ENCODE measurements around the gene SH3GLB2. TPM values are rescaled to one million over a fixed set of nuclear protein-coding genes. Genes with fewer than 3 reads are reported as not detected.

The SH3GLB2 gene
- total and polyA plus RNA-seq, 10 of the 15 experiments (the other 5 are each of a cell fraction or from before 2014, with no cell fraction given): 0.21 to 61.3 (median 30.8) TPM

DNA sequence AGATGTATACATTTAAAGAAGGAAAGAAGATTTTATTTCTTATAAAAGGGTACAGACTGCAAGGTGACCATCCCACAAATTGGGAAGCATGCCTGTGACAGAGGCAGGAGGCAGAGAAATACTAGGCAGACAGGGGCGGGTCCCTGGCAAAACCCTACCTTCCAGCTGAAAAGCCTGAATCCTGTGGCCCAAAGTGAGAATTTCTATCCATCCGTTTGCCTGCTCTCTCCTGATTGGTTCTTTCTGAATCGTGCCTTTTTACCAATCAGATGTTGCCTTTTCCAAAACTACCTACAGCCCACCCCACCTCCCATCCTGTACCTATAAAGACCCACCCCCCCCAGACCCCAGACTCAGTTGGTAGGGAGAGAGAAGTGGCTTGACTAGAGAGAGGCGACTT, 3.4 kb upstream of the SH3GLB2 start:
- no peak for TF ChIP-seq EGR1 (IDR thresholded peaks at IDR 0.05; ENCODE audit: borderline replicate concordance in 1 of 2, low read depth in 2 of 2, low read length in 2 of 2)
- TF ChIP-seq ZNF622 (IDR thresholded peaks at IDR 0.05): no peak
- no peak for TF ChIP-seq SREBF1 (IDR thresholded peaks at IDR 0.05; ENCODE audit: low read length)
- no peak for TF ChIP-seq MYC (IDR thresholded peaks at IDR 0.05; ENCODE audit: insufficient read depth, insufficient read length, insufficient replicate concordance, low read length, severe bottlenecking)
- no peak for TF ChIP-seq CHD4 (IDR thresholded peaks at IDR 0.05)
- no peak for TF ChIP-seq NFYB (IDR thresholded peaks at IDR 0.05; ENCODE audit: insufficient read depth, low read depth, low read length)
- TF ChIP-seq HDAC6 (IDR thresholded peaks at IDR 0.05; ENCODE audit: unreplicated experiment): no peak
- no peak for TF ChIP-seq ZNF24 (IDR thresholded peaks at IDR 0.05)
- TF ChIP-seq ZZZ3 (IDR thresholded peaks at IDR 0.05; ENCODE audit: control insufficient read depth, insufficient read length, low read depth): no peak
- no peak for TF ChIP-seq KAT2A (conservative IDR thresholded peaks at IDR 0.05; ENCODE audit: control insufficient read depth, low read depth, low read length)
- TF ChIP-seq PBX3 (IDR thresholded peaks at IDR 0.05; ENCODE audit: insufficient replicate concordance, low read depth, low read length): no peak
- no peak for TF ChIP-seq NFXL1 (IDR thresholded peaks at IDR 0.05; ENCODE audit: borderline replicate concordance)
- TF ChIP-seq MAX (IDR thresholded peaks at IDR 0.05; ENCODE audit: low read depth, low read length): no peak
- no peak for TF ChIP-seq SREBF2 (IDR thresholded peaks at IDR 0.05; ENCODE audit: low read length)
- TF ChIP-seq YY1 (IDR thresholded peaks at IDR 0.05; ENCODE audit: low read depth, low read length): no peak
- TF ChIP-seq RUNX3 (IDR thresholded peaks at IDR 0.05; ENCODE audit: low read length): no peak
- TF ChIP-seq CREM (IDR thresholded peaks at IDR 0.05; ENCODE audit: low read depth): no peak
- TF ChIP-seq CHD1 (IDR thresholded peaks at IDR 0.05; ENCODE audit: low read depth, low read length): no peak
- TF ChIP-seq RBBP5 (conservative IDR thresholded peaks at IDR 0.05): no peak
- TF ChIP-seq, protein P1, sequence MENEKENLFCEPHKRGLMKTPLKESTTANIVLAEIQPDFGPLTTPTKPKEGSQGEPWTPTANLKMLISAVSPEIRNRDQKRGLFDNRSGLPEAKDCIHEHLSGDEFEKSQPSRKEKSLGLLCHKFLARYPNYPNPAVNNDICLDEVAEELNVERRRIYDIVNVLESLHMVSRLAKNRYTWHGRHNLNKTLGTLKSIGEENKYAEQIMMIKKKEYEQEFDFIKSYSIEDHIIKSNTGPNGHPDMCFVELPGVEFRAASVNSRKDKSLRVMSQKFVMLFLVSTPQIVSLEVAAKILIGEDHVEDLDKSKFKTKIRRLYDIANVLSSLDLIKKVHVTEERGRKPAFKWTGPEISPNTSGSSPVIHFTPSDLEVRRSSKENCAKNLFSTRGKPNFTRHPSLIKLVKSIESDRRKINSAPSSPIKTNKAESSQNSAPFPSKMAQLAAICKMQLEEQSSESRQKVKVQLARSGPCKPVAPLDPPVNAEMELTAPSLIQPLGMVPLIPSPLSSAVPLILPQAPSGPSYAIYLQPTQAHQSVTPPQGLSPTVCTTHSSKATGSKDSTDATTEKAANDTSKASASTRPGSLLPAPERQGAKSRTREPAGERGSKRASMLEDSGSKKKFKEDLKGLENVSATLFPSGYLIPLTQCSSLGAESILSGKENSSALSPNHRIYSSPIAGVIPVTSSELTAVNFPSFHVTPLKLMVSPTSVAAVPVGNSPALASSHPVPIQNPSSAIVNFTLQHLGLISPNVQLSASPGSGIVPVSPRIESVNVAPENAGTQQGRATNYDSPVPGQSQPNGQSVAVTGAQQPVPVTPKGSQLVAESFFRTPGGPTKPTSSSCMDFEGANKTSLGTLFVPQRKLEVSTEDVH (IDR thresholded peaks at IDR 0.05; ENCODE audit: low read depth, partially characterized antibody): no peak
- peaks cover 12% of the 10 kb centered on the region for H3K79me2 ChIP-seq (ENCODE audit: control insufficient read depth, insufficient read depth, low read length)
- FAIRE-seq: no peak
- in situ Hi-C loops (cut with MboI): no loop called here
- no peaks in the 10 kb centered on the region for H3K9me3 ChIP-seq (replicated peaks; ENCODE audit: control insufficient read depth, insufficient read depth, low read length)
- no peak overlapping the region for H2AFZ ChIP-seq (ENCODE audit: control insufficient read depth, low read depth, low read length)
- WGBS (ENCODE audit: insufficient coverage, insufficient replicate concordance, low lambda C conversion rate, missing lambda C conversion rate): 57% methylated on average over 4 of the region's 4 CpGs
- no peak overlapping the region for H3K4me2 ChIP-seq (ENCODE audit: control insufficient read depth, insufficient read depth)
- DNase-seq (ENCODE audit: low read depth, low spot score): no peak
- ChIA-PET SMC1A (ENCODE audit: uncharacterized antibody, unreplicated experiment) (interaction anchor here (0.7 kb wide), 1 partner anchor 129 kb away, joined by 3 read pairs; no protein-coding TSS in a partner anchor), POLR2A (interaction anchor here (0.7 kb wide), 2 partner anchors 67 to 442 kb away, joined by 3 to 4 read pairs; no protein-coding TSS in a partner anchor), RAD21 (ENCODE audit: unreplicated experiment) (no interaction called here), CTCF (interaction anchor here (0.6 to 1.3 kb wide), 2 partner anchors 9 to 1102 kb away, joined by 4 to 5 read pairs; no protein-coding TSS in a partner anchor)
- H3K4me1 ChIP-seq (ENCODE audit: control insufficient read depth, insufficient read depth, low read length): peaks cover 12% of the 10 kb centered on the region
- H3K27me3 ChIP-seq (replicated peaks in 1 of 2; ENCODE audit: control insufficient read depth in 2 of 2, insufficient read depth in 2 of 2, low read length in 1 of 2): no peaks in the 10 kb centered on the region
- no peaks in the 10 kb centered on the region for H4K20me1 ChIP-seq (ENCODE audit: control insufficient read depth, insufficient read depth)
- H3K9ac ChIP-seq (ENCODE audit: control insufficient read depth, insufficient read depth, low read length): no peak overlapping the region
- no TSS peak for BruUV-seq (replicated peaks)
- intact Hi-C loops (cut with micrococcal nuclease; ENCODE audit: unreplicated experiment): no loop called here
- no peaks in the 10 kb centered on the region for H3K36me3 ChIP-seq (ENCODE audit: control insufficient read depth in 2 of 2, insufficient read depth in 2 of 2, low read length in 1 of 2)
- no peak overlapping the region for H3K27ac ChIP-seq (ENCODE audit: control insufficient read depth, insufficient read depth)
- no peak for ATAC-seq
- no peak overlapping the region for H3K4me3 ChIP-seq
